ENCODE results near the gene PYDC1. TPM values are rescaled to one million over a fixed set of nuclear protein-coding genes. Genes with fewer than 3 reads are reported as not detected.

The PYDC1 gene
- total and polyA plus RNA-seq, 2 of the 13 experiments (the other 11 are each of a cell fraction or from before 2014, with no cell fraction given): not detected

- TF ChIP-seq ELK4 (CRISPR knock-in tag; IDR thresholded peaks at IDR 0.05; ENCODE audit: borderline replicate concordance): no peak
- peak; percentile 84; the same call in 1 of the 2 replicates for TF ChIP-seq PRMT3 (CRISPR knock-in tag; IDR thresholded peaks at IDR 0.05; ENCODE audit: borderline replicate concordance, low read depth)
- peak; percentile 85; the same call in 1 of the 2 replicates for TF ChIP-seq ZNF672 (CRISPR knock-in tag; IDR thresholded peaks at IDR 0.05)
- no peak for TF ChIP-seq SIX1 (CRISPR knock-in tag; IDR thresholded peaks at IDR 0.05; ENCODE audit: borderline replicate concordance)
- peak; percentile 82 for TF ChIP-seq GTF3A (CRISPR knock-in tag; conservative IDR thresholded peaks at IDR 0.05)
- peak; percentile 44; the same call in 1 of the 2 replicates for TF ChIP-seq ESRRA (CRISPR knock-in tag; IDR thresholded peaks at IDR 0.05; ENCODE audit: low read depth)
- TF ChIP-seq TGIF2 (CRISPR knock-in tag; IDR thresholded peaks at IDR 0.05): peak; percentile 89
- TF ChIP-seq ZNF180 (CRISPR knock-in tag; IDR thresholded peaks at IDR 0.05; ENCODE audit: borderline replicate concordance, low read depth): 0 out of 2 replicates have a peak, but pooled peaks have one; percentile 21
- TF ChIP-seq IKZF4 (CRISPR knock-in tag; IDR thresholded peaks at IDR 0.05; ENCODE audit: borderline replicate concordance, low read depth, not compliant biosample characterization): peak; percentile 35
- TF ChIP-seq PITX1 (CRISPR knock-in tag; IDR thresholded peaks at IDR 0.05): no peak
- 0 out of 2 replicates have a peak, but pooled peaks have one; percentile 87 for TF ChIP-seq DMTF1 (CRISPR knock-in tag; IDR thresholded peaks at IDR 0.05)
- 0 out of 2 replicates have a peak, but pooled peaks have one; percentile 72 for TF ChIP-seq U2AF2 (IDR thresholded peaks at IDR 0.05; ENCODE audit: low read depth, low read length)
- TF ChIP-seq BCLAF1 (IDR thresholded peaks at IDR 0.05): no peak
- TF ChIP-seq SMARCE1 (IDR thresholded peaks at IDR 0.05; ENCODE audit: borderline replicate concordance): no peak
- TF ChIP-seq ZNF263 (CRISPR knock-in tag; IDR thresholded peaks at IDR 0.05): peak; percentile 82
- TF ChIP-seq ZNF451 (CRISPR knock-in tag; IDR thresholded peaks at IDR 0.05): peak; percentile 71
- TF ChIP-seq ZNF329 (CRISPR knock-in tag; IDR thresholded peaks at IDR 0.05; ENCODE audit: low read depth): peak; percentile 68
- peak; percentile 86; the same call in 1 of the 2 replicates for TF ChIP-seq HOXA9 (CRISPR knock-in tag; IDR thresholded peaks at IDR 0.05; ENCODE audit: borderline replicate concordance)
- no peak for TF ChIP-seq MATR3 (CRISPR knock-in tag; IDR thresholded peaks at IDR 0.05)
- peak; percentile 88 for TF ChIP-seq KLF13 (CRISPR knock-in tag; IDR thresholded peaks at IDR 0.05)
These were observed 37.0 kb downstream of the PYDC1 start, which contains the start of gene FUS (continued) for GRCh38 chr16:31179747-31180459.

Measured in HepG2 (cell line).